Measurements from ENCODE around the gene KLHL2.

The KLHL2 gene

DNA sequence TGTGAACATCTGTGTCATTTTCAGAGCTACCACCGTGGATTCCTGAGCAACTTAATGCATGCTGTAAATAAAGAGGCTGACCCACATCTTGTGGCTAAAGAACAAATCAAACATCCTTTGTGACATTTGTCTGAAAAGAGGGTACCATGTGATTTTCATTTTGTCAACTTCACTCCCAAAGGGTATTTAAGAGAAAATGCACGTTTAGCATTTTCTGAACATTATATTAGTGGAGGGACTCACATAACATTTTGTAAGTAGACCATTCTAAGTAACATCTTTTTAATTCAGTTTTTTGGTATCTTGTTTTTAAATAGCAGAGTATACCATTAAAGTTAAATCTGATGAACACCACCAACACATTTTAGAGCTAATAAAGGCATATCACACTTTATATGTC is 154.4 kb downstream of the KLHL2 start:
- DNase-seq (ENCODE audit: low spot score) = no peak

DNA sequence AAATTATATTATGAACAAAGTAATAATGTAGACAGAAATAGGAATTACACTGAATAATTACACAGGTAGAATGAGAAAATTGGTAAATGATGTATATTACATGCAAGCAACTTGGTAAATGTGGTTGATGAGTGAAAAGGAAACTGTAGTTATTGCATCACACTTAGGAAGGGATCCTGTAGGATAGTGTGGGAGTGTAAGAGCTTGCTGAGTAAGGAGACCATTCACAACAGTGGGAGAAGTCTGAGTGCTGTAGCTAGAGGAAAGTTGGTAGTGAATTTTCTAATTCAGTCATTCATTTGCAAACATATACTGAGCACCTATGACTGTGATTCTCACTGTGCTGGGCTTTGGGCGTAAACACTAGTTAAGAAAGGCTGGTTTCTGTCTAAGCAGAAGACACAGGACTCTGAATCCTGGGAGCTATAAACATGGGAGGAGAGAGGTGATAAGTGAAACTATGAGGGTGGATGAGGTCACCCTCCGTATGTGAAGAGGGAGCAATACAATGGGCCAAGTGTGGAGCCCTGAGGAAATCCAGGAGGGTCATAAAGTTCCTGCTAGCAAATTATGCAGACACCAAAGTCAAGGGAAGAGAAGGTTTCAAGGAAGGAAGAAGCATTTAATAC is 157.2 kb downstream of the KLHL2 start:
- no peak for DNase-seq (ENCODE audit: low spot score)

DNA sequence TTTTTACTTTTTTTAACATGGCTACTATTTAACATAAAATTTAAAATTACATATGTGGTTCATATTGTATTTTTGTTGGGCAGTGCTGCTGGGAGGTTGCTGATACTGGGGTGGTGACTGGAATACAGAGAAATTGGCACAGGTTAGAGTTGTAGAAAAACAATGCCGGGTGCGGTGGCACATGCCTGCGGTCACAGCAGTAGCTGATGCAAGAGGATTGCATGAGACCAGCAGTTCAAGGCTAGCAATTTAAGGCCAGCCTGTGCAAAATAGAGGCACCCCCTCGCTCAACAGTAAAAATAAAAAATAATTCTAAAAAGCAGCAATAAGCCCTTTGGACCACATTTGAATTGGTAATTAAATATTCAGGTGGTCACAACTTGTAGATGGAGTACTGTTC is 159.7 kb downstream of the KLHL2 start:
- no peak for DNase-seq (ENCODE audit: low spot score)

DNA sequence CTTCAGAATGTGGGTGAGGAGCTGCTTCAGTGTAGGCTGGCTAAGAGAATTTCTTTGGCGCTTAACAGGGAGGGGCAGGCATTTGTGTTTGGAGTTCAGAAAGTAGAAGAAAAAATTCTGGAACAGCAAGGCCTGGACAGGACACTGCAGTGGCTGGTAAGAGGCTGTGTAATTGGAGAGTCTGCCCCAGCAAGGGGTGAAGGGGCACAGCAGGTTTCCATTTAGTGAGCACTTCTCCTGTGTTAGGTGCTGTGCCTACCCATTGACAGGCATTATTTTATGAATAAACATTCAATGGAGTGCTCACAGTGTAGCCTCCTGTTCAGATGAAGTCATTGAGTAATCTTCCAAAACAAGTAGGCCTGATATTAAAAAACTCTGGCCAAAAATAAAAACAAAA is 160.8 kb downstream of the KLHL2 start:
- no peak for DNase-seq (ENCODE audit: low spot score)

DNA sequence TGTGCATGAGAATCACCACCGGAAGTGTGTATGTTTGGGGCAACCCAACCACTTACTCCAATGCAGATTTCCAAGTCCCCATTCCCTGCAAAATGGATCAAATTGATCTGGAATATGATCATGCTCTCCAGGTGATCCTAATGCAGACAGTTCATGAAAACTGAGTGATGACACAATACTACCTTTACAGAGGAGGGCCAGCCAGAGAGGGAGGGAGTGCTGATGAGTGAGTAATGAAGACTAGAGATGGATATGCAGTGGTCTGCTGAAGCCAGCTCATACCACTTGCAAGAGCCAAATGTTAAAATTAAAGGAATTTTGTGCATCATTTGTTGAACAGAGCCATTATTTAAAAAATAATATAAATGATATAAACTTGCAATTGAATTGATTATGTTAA is 161.2 kb downstream of the KLHL2 start:
- DNase-seq (ENCODE audit: low spot score) = no peak

DNA sequence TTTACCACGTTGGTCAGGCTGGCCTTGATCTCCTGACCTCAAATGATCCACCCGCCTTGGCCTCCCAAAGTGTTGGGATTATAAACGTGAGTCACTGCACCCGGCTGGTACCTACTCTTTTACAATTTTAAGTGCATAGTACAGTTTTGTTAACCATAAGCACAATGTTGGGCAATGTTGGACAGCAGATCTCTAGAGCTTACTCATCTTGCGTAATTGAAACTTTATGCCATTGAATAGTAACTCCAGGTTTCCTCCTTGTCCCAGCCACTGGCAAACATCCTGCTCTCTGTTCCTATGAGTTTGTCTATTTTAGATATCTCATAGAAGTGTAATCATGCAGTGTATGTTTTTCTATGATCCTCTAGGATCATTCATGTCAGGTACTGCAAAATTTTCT is 162.2 kb downstream of the KLHL2 start:
- no peak for DNase-seq (ENCODE audit: low spot score)

DNA sequence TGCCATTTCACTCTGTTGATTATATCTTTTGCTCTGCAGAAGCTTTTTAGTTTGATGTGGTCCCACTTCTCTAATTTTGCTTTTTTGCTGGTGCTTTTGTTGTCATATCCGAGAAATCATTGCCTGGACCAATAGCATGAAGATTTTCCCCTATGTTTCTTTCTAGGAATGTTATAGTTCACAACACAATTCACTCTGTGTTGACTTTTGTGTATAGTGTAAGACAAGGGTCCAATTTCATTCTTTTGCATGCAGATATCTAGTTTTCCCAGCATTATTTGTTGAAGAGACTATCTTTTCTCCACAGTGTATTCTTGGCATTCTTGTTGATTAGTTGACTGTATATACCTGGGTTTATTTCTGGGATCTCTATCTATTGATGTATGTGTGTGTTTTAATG is 163.2 kb downstream of the KLHL2 start:
- DNase-seq (ENCODE audit: low spot score) = no peak

Small RNAs within 50 kb of the gene (small RNA-seq; reads per million reads assigned to genes)
- gene RNU4-87P = 0 reads per million in 2 experiments

Data from SK-N-DZ (cell line).